HL-60 (cell line): ENCODE data around the gene POLG.

ENCODE experiments used
- DNase-seq, 2 experiments: peaks; one replicate each; pipeline ENCODE4 v3.0.0-alpha.2; 2010 to 2020; ENCODE audit warnings: low read depth in 1 of 2, low spot score in 1 of 2
- H3K27ac ChIP-seq: fragments of 250-450 bp; sonication (Bioruptor Pico); replicated peaks from 2 replicates; pipeline ENCODE4 v1.5.1; 2020; ENCODE audit warnings: mild to moderate bottlenecking, moderate library complexity
- H3K27me3 ChIP-seq: fragments of 250-450 bp; sonication (Bioruptor Pico); 2 replicates; pipeline ENCODE4 v1.5.1; 2021; ENCODE audit warnings: mild to moderate bottlenecking, moderate library complexity; ENCODE audit not compliant: insufficient read depth, poor library complexity, severe bottlenecking
- H3K4me3 ChIP-seq: replicated peaks from 2 replicates; pipeline ENCODE4 v1.5.1; 2011; ENCODE audit warnings: mild to moderate bottlenecking, control low read depth, low read length; ENCODE audit not compliant: insufficient read depth
- GABPA ChIP-seq: IDR thresholded peaks from 2 replicates; pipeline ENCODE4 v1.6.1; 2012; ENCODE audit warnings: low read depth
- POLR2AphosphoS5 ChIP-seq: IDR thresholded peaks from 2 replicates; pipeline ENCODE4 v1.6.1; 2012; ENCODE audit warnings: low read depth
- SPI1 ChIP-seq: IDR thresholded peaks from 2 replicates; pipeline ENCODE4 v1.6.1; 2012; ENCODE audit warnings: low read depth, mild to moderate bottlenecking, borderline replicate concordance
- TF ChIP-seq, protein P1 (sequence below): IDR thresholded peaks from one replicate; pipeline ENCODE4 v1.5.1; 2011; ENCODE audit warnings: low read length, control low read depth, inconsistent platforms; ENCODE audit not compliant: insufficient read depth
- TF ChIP-seq, protein P2 (sequence below): IDR thresholded peaks from 2 replicates; pipeline ENCODE4 v1.6.1; 2012; ENCODE audit warnings: low read depth; ENCODE audit not compliant: insufficient replicate concordance

Gene POLG

DNA sequence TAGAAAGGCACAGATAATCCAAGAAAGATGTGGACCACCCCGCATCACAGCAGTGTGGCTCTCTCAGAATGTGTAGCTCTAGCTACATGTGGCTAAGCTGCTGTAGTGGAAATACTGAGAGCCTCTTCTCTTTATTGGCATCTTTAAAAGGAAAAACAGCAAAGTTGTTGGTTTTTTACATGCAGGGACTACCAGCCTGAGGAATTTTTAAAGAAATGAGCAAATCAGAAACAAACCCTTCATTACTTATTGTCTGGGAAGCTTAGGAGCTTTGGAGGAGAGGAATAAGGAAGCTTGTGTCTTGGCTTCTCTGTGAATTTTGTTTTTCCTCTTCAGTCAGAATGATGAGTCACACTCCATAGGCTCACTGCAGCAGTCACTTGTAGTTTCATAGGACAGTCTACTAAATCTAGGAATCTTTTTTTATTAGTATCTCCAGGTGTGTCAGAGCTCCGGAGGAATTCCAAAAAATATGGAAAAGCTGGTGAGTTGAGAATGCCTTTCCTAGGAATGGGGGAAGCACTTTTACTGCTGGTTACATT is 27.5 kb downstream of the POLG start:
- no peak overlapping the region for H3K27ac ChIP-seq
- no peak for DNase-seq
- TF ChIP-seq POLR2AphosphoS5 (no peak), SPI1 (no peak), GABPA (no peak)
- TF ChIP-seq, protein P1, sequence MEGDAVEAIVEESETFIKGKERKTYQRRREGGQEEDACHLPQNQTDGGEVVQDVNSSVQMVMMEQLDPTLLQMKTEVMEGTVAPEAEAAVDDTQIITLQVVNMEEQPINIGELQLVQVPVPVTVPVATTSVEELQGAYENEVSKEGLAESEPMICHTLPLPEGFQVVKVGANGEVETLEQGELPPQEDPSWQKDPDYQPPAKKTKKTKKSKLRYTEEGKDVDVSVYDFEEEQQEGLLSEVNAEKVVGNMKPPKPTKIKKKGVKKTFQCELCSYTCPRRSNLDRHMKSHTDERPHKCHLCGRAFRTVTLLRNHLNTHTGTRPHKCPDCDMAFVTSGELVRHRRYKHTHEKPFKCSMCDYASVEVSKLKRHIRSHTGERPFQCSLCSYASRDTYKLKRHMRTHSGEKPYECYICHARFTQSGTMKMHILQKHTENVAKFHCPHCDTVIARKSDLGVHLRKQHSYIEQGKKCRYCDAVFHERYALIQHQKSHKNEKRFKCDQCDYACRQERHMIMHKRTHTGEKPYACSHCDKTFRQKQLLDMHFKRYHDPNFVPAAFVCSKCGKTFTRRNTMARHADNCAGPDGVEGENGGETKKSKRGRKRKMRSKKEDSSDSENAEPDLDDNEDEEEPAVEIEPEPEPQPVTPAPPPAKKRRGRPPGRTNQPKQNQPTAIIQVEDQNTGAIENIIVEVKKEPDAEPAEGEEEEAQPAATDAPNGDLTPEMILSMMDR = no peak
- TF ChIP-seq, protein P2, sequence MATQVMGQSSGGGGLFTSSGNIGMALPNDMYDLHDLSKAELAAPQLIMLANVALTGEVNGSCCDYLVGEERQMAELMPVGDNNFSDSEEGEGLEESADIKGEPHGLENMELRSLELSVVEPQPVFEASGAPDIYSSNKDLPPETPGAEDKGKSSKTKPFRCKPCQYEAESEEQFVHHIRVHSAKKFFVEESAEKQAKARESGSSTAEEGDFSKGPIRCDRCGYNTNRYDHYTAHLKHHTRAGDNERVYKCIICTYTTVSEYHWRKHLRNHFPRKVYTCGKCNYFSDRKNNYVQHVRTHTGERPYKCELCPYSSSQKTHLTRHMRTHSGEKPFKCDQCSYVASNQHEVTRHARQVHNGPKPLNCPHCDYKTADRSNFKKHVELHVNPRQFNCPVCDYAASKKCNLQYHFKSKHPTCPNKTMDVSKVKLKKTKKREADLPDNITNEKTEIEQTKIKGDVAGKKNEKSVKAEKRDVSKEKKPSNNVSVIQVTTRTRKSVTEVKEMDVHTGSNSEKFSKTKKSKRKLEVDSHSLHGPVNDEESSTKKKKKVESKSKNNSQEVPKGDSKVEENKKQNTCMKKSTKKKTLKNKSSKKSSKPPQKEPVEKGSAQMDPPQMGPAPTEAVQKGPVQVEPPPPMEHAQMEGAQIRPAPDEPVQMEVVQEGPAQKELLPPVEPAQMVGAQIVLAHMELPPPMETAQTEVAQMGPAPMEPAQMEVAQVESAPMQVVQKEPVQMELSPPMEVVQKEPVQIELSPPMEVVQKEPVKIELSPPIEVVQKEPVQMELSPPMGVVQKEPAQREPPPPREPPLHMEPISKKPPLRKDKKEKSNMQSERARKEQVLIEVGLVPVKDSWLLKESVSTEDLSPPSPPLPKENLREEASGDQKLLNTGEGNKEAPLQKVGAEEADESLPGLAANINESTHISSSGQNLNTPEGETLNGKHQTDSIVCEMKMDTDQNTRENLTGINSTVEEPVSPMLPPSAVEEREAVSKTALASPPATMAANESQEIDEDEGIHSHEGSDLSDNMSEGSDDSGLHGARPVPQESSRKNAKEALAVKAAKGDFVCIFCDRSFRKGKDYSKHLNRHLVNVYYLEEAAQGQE = no peak
- H3K4me3 ChIP-seq = no peak overlapping the region
- no peaks in the 10 kb centered on the region for H3K27me3 ChIP-seq

DNA sequence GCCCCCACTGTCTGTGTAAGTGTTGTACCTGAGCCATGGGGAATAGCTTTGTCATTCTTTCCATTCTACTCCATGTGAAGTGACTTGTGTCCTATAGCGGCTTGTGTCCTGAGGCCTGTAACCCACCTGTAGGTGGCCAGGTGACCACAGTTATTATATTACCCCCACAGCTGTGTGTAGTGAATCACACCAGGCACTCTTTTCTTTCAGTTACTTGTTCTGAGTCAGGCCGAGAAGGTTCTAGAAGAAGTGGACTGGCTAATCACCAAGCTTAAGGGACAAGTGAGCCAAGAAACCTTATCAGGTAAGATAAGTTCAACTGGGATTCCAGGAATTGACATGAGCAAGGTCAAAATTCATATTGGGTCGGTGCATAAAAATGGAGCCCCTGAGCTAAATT is 29.2 kb downstream of the POLG start:
- no peaks in the 10 kb centered on the region for H3K27me3 ChIP-seq
- no peak overlapping the region for H3K27ac ChIP-seq
- TF ChIP-seq POLR2AphosphoS5 = no peak
- TF ChIP-seq, protein P2 = no peak
- TF ChIP-seq GABPA = no peak
- TF ChIP-seq, protein P1 = no peak
- DNase-seq = no peak
- no peak overlapping the region for H3K4me3 ChIP-seq

DNA sequence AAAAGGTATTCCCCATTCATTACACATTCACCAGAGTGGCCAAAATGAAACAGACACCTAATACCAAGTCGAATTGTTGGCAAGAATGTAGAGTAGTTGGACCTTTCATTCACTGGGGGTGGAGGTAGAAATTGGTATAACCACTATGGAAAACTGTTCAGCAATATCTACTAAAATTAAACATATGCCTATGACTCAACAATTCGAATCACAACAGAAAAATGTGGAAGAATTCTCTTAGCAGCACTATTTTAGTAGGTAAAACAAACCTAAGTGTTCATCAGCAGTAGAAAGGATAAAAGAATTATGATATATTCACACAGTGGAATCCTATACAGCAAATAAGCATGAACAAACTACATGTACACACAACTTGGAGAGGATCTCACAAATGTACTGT is 30.6 kb downstream of the POLG start:
- no peak for DNase-seq

More for the DNA sequence above, 30.6 kb downstream of the POLG start:
- H3K27me3 ChIP-seq = no peaks in the 10 kb centered on the region
- H3K27ac ChIP-seq = no peak overlapping the region
- H3K4me3 ChIP-seq = no peak overlapping the region
- TF ChIP-seq, protein P2 = no peak
- no peak for TF ChIP-seq GABPA
- TF ChIP-seq POLR2AphosphoS5 = no peak
- no peak for TF ChIP-seq SPI1
- TF ChIP-seq, protein P1 = no peak
